Mesenchymal stem cell (in vitro differentiated cells and primary cell): Measurements from ENCODE around the gene THUMPD1.
"Not testable (repeated sequence)": the region's sequence is repeated elsewhere in the genome, so short reads cannot be mapped to it uniquely, and the experiment has no call there.

Experiments used
- DNase-seq: peaks from one replicate; pipeline ENCODE4 v3.0.0-alpha.2; 2013
- H2AFZ ChIP-seq: one replicate; pipeline ENCODE4 v1.6.1; 2013; ENCODE audit warnings: low read depth, mild to moderate bottlenecking, control low read depth, inconsistent platforms, low read length, moderate library complexity
- H2AK5ac ChIP-seq: 2 replicates; pipeline ENCODE4 v1.6.1; 2013; ENCODE audit warnings: low read length, moderate library complexity, mild to moderate bottlenecking, inconsistent platforms; ENCODE audit not compliant: severe bottlenecking
- H2BK120ac ChIP-seq: one replicate; pipeline ENCODE4 v1.6.1; 2013; ENCODE audit warnings: low read depth, mild to moderate bottlenecking, inconsistent platforms, low read length, moderate library complexity
- H2BK12ac ChIP-seq, 2 experiments: one replicate each; pipeline ENCODE4 v1.6.1; 2013; ENCODE audit warnings: inconsistent platforms in 2 of 2, low read length in 2 of 2, mild to moderate bottlenecking in 2 of 2, moderate library complexity in 2 of 2, control low read depth in 1 of 2
- H2BK15ac ChIP-seq: one replicate; pipeline ENCODE4 v1.6.1; 2013; ENCODE audit warnings: mild to moderate bottlenecking, low read depth, inconsistent platforms; ENCODE audit not compliant: poor library complexity, severe bottlenecking
- H2BK5ac ChIP-seq: 2 replicates; pipeline ENCODE4 v1.6.1; 2013; ENCODE audit warnings: low read depth, mild to moderate bottlenecking, low read length, control low read depth, inconsistent platforms; ENCODE audit not compliant: poor library complexity, severe bottlenecking
- H3K14ac ChIP-seq, 2 experiments: one replicate each; pipeline ENCODE4 v1.6.1; 2013; ENCODE audit warnings: inconsistent platforms in 2 of 2, low read length in 2 of 2, control low read depth in 1 of 2, mild to moderate bottlenecking in 1 of 2, moderate library complexity in 1 of 2
- H3K18ac ChIP-seq, 2 experiments: one replicate each; pipeline ENCODE4 v1.6.1; 2013; ENCODE audit warnings: inconsistent platforms in 2 of 2, low read length in 2 of 2, control low read depth in 1 of 2, low read depth in 1 of 2, mild to moderate bottlenecking in 1 of 2
- H3K23ac ChIP-seq, 2 experiments: one replicate each; pipeline ENCODE4 v1.6.1; 2013; ENCODE audit warnings: inconsistent platforms in 2 of 2, low read length in 2 of 2, mild to moderate bottlenecking in 2 of 2, moderate library complexity in 2 of 2, control low read depth in 1 of 2
- H3K27ac ChIP-seq: 2 replicates; pipeline ENCODE4 v1.5.1; 2013; ENCODE audit warnings: mild to moderate bottlenecking, moderate library complexity, low read length, control low read depth, inconsistent platforms; ENCODE audit not compliant: poor library complexity, severe bottlenecking
- H3K27me3 ChIP-seq, 2 experiments: 2 replicates each; pipeline versions ENCODE4 v1.6.1 to v1.7.0; 2013; ENCODE audit warnings: low read length in 2 of 2, mild to moderate bottlenecking in 2 of 2, moderate library complexity in 2 of 2, control low read depth in 1 of 2, inconsistent platforms in 1 of 2; ENCODE audit not compliant: control insufficient read depth in 1 of 2, insufficient read depth in 1 of 2
- H3K36me3 ChIP-seq, 2 experiments: 2 replicates each; pipeline versions ENCODE4 v1.6.1 to v1.7.0; 2013; ENCODE audit warnings: low read length in 2 of 2, control low read depth in 1 of 2, inconsistent platforms in 1 of 2, low read depth in 1 of 2, mild to moderate bottlenecking in 1 of 2; ENCODE audit not compliant: insufficient read depth in 2 of 2, control insufficient read depth in 1 of 2
- H3K4ac ChIP-seq, 2 experiments: one replicate each; pipeline ENCODE4 v1.6.1; 2013; ENCODE audit warnings: inconsistent platforms in 2 of 2, low read length in 2 of 2, mild to moderate bottlenecking in 2 of 2, moderate library complexity in 2 of 2, control low read depth in 1 of 2, low read depth in 1 of 2
- H3K4me1 ChIP-seq: 2 replicates; pipeline ENCODE4 v1.6.1; 2013; ENCODE audit warnings: low read depth, low read length, control low read depth; ENCODE audit not compliant: control insufficient read depth, insufficient read depth
- H3K4me2 ChIP-seq: 2 replicates; pipeline ENCODE4 v1.6.1; 2013; ENCODE audit warnings: low read length, mild to moderate bottlenecking, inconsistent platforms; ENCODE audit not compliant: poor library complexity, severe bottlenecking
- H3K4me3 ChIP-seq, 2 experiments: 2 replicates each; pipeline versions ENCODE4 v1.5.1 to v1.7.0; 2013; ENCODE audit warnings: low read length in 2 of 2, mild to moderate bottlenecking in 2 of 2, control low read depth in 1 of 2, low read depth in 1 of 2; ENCODE audit not compliant: insufficient read depth in 1 of 2
- H3K79me1 ChIP-seq: replicated peaks from 2 replicates; pipeline ENCODE4 v1.6.1; 2013; ENCODE audit warnings: mild to moderate bottlenecking, control low read depth, low read length, inconsistent platforms; ENCODE audit not compliant: poor library complexity, severe bottlenecking
- H3K9ac ChIP-seq: 2 replicates; pipeline ENCODE4 v1.7.0; 2013; ENCODE audit warnings: mild to moderate bottlenecking, low read length, moderate library complexity
- H3K9me3 ChIP-seq: 2 replicates; pipeline ENCODE4 v1.7.0; 2013; ENCODE audit warnings: mild to moderate bottlenecking, low read length; ENCODE audit not compliant: control insufficient read depth
- H4K8ac ChIP-seq: one replicate; pipeline ENCODE4 v1.6.1; 2013; ENCODE audit warnings: inconsistent platforms, mild to moderate bottlenecking, low read length, moderate library complexity
- H4K91ac ChIP-seq: one replicate; pipeline ENCODE4 v1.6.1; 2013; ENCODE audit warnings: mild to moderate bottlenecking, low read length, inconsistent platforms
- WGBS: methylation state at CpG from one replicate; pipeline ENCODE4 v1.1.7; 2013; ENCODE audit warnings: mixed read lengths; 5-methylcytosine and 5-hydroxymethylcytosine counted together

THUMPD1 gene

GRCh38 chr16:20764448-20764847 is 22.8 kb upstream of the THUMPD1 start:
- H3K36me3 ChIP-seq, H4K8ac ChIP-seq, H3K27me3 ChIP-seq, DNase-seq, H2AFZ ChIP-seq, H2BK5ac ChIP-seq, H3K9ac ChIP-seq, H3K14ac ChIP-seq, H3K79me1 ChIP-seq, H4K91ac ChIP-seq, H3K4me2 ChIP-seq, H3K9me3 ChIP-seq, H3K18ac ChIP-seq, H2BK120ac ChIP-seq, H3K4me3 ChIP-seq, H2BK15ac ChIP-seq, H3K27ac ChIP-seq, H2AK5ac ChIP-seq, H2BK12ac ChIP-seq, H3K4ac ChIP-seq, H3K4me1 ChIP-seq, H3K23ac ChIP-seq: not testable (repeated sequence)
- WGBS, result 71% methylated on average over 1 of the region's 1 CpG

GRCh38 chr16:20763461-20764232 is 22.0 kb upstream of the THUMPD1 start, which contains the start of gene ACSM3:
ACSM3 (plus strand) TSS chr16:20764014; CDS start chr16:20770035, 6,021 bp downstream.
- peak; percentile 81 for DNase-seq
- Histone ChIP-seq H3K4me2 (peak within 1 kb of the TSS; percentile 96), H3K4ac (no peak within 1 kb of the TSS), H2AFZ (peak within 1 kb of the TSS; percentile 42), H3K14ac (no peak within 1 kb of the TSS), H3K9me3 (no peaks in the 10 kb centered on the region), H3K23ac (no peak within 1 kb of the TSS), H3K18ac (no peak within 1 kb of the TSS), H4K8ac (peak within 1 kb of the TSS; percentile 15), H3K9ac (peak within 1 kb of the TSS; percentile 82), H3K4me1 (peaks cover 6% of the 10 kb centered on the region), H2BK5ac (peak within 1 kb of the TSS; percentile 95), H3K79me1 (no peaks in the 10 kb centered on the region), H2AK5ac (peak within 1 kb of the TSS; percentile 54), H3K4me3 (peak within 1 kb of the TSS in 1 of 2 experiments; percentile 85), H4K91ac (no peak within 1 kb of the TSS), H3K36me3 (no peaks in the 10 kb centered on the region), H3K27ac (peak within 1 kb of the TSS; percentile 99), H3K27me3 (no peaks in the 10 kb centered on the region), H2BK12ac (no peak within 1 kb of the TSS), H2BK15ac (no peak within 1 kb of the TSS), H2BK120ac (no peak within 1 kb of the TSS)
- 44% methylated on average over 9 of the region's 10 CpGs for WGBS

- H3K14ac ChIP-seq, result no peak overlapping the region
- H3K27ac ChIP-seq, result peak overlapping the region; percentile 99
- H3K18ac ChIP-seq, result no peak overlapping the region
- WGBS, result no CpG with 5 or more reads among the region's 3 CpGs
- no peak for DNase-seq
- no peaks in the 10 kb centered on the region for H3K79me1 ChIP-seq
- H2AK5ac ChIP-seq, result no peak overlapping the region
- H3K4me1 ChIP-seq, result peaks cover 6% of the 10 kb centered on the region
- no peak overlapping the region for H2AFZ ChIP-seq
- no peak overlapping the region for H4K91ac ChIP-seq
- H3K36me3 ChIP-seq, result no peaks in the 10 kb centered on the region
- no peaks in the 10 kb centered on the region for H3K27me3 ChIP-seq
- H3K4me2 ChIP-seq, result no peak overlapping the region
- no peak overlapping the region for H3K9ac ChIP-seq
- H3K23ac ChIP-seq, result no peak overlapping the region
- H2BK5ac ChIP-seq, result no peak overlapping the region
- H3K4me3 ChIP-seq, result no peak overlapping the region
- no peak overlapping the region for H2BK120ac ChIP-seq
- H2BK15ac ChIP-seq, result no peak overlapping the region
- no peaks in the 10 kb centered on the region for H3K9me3 ChIP-seq
- no peak overlapping the region for H3K4ac ChIP-seq
- no peak overlapping the region for H4K8ac ChIP-seq
- no peak overlapping the region for H2BK12ac ChIP-seq
Observed at GRCh38 chr16:20762404-20763123, 20.9 kb upstream of the THUMPD1 start.

- no peak overlapping the region for H3K18ac ChIP-seq
- no peak overlapping the region for H3K4ac ChIP-seq
- H3K4me1 ChIP-seq, result peaks cover 6% of the 10 kb centered on the region
- DNase-seq, result no peak
- H2BK5ac ChIP-seq, result no peak overlapping the region
- H3K9ac ChIP-seq, result no peak overlapping the region
- no peak overlapping the region for H2AFZ ChIP-seq
- no peaks in the 10 kb centered on the region for H3K79me1 ChIP-seq
- no peaks in the 10 kb centered on the region for H3K9me3 ChIP-seq
- H2BK12ac ChIP-seq, result no peak overlapping the region
- 66% methylated on average over 1 of the region's 1 CpG for WGBS
- no peak overlapping the region for H3K4me3 ChIP-seq
- no peak overlapping the region for H3K14ac ChIP-seq
- no peak overlapping the region for H4K91ac ChIP-seq
- H3K23ac ChIP-seq, result no peak overlapping the region
- H3K36me3 ChIP-seq, result no peaks in the 10 kb centered on the region
- no peak overlapping the region for H2BK120ac ChIP-seq
- no peak overlapping the region for H2BK15ac ChIP-seq
- H3K27me3 ChIP-seq, result no peaks in the 10 kb centered on the region
- H4K8ac ChIP-seq, result no peak overlapping the region
- H3K27ac ChIP-seq, result no peak overlapping the region
- no peak overlapping the region for H3K4me2 ChIP-seq
- H2AK5ac ChIP-seq, result no peak overlapping the region
Observed at GRCh38 chr16:20761175-20761574, 19.6 kb upstream of the THUMPD1 start.
